Neural progenitor cell (in vitro differentiated cells): ENCODE results near the gene SYVN1. TPM values are rescaled to one million over a fixed set of nuclear protein-coding genes. Genes with fewer than 3 reads are reported as not detected.

Source experiments
- DNase-seq: peaks from one replicate; pipeline ENCODE4 v3.0.0-alpha.2; 2016; ENCODE audit warnings: low spot score
- H2AFZ ChIP-seq: fragments of 200-600 bp; sonication (generic); replicated peaks from 2 replicates; pipeline ENCODE4 v1.6.1; 2016; ENCODE audit warnings: antibody characterized with exemption
- H3F3A ChIP-seq: fragments of 200-600 bp; sonication (generic); 2 replicates; pipeline ENCODE4 v1.6.1; 2016; ENCODE audit warnings: antibody characterized with exemption, low read depth
- H3K27ac ChIP-seq: fragments of 200-600 bp; sonication (generic); 2 replicates; pipeline ENCODE4 v1.5.1; 2016; ENCODE audit warnings: mild to moderate bottlenecking
- H3K27me3 ChIP-seq: fragments of 200-600 bp; sonication (generic); 2 replicates; pipeline ENCODE4 v1.6.1; 2016; ENCODE audit warnings: mild to moderate bottlenecking, moderate library complexity
- H3K36me3 ChIP-seq: fragments of 200-600 bp; sonication (generic); 2 replicates; pipeline ENCODE4 v1.5.1; 2016
- H3K4me1 ChIP-seq: fragments of 200-600 bp; sonication (generic); 2 replicates; pipeline ENCODE4 v1.6.1; 2016; ENCODE audit warnings: mixed run types
- H3K4me2 ChIP-seq: fragments of 200-600 bp; sonication (generic); 2 replicates; pipeline ENCODE4 v1.6.1; 2016
- H3K4me3 ChIP-seq: fragments of 200-600 bp; sonication (generic); 2 replicates; pipeline ENCODE4 v1.5.1; 2016
- H3K79me2 ChIP-seq: fragments of 200-600 bp; sonication (generic); 2 replicates; pipeline ENCODE4 v1.6.1; 2016; ENCODE audit warnings: low read depth
- H3K9ac ChIP-seq: fragments of 200-600 bp; sonication (generic); 2 replicates; pipeline ENCODE4 v1.6.1; 2016
- H3K9me3 ChIP-seq: fragments of 200-600 bp; sonication (generic); 2 replicates; pipeline ENCODE4 v1.5.1; 2016; ENCODE audit warnings: low read depth
- H4K20me1 ChIP-seq: fragments of 200-600 bp; sonication (generic); 2 replicates; pipeline ENCODE4 v1.6.1; 2016; ENCODE audit warnings: low read depth
- H3K27ac Mint-ChIP-seq: 3 replicates; pipeline ENCODE4 v1.8.0; 2021; ENCODE audit warnings: mixed read lengths
- H3K27me3 Mint-ChIP-seq: 2 replicates; pipeline ENCODE4 v1.8.0; 2022; ENCODE audit warnings: low read depth, mild to moderate bottlenecking, inconsistent platforms, moderate library complexity, mixed read lengths; ENCODE audit not compliant: insufficient read depth
- H3K36me3 Mint-ChIP-seq: 3 replicates; pipeline ENCODE4 v1.8.0; 2021; ENCODE audit warnings: mixed read lengths
- H3K4me1 Mint-ChIP-seq: 3 replicates; pipeline ENCODE4 v1.8.0; 2021; ENCODE audit warnings: mixed read lengths
- H3K4me3 Mint-ChIP-seq: 3 replicates; pipeline ENCODE4 v1.8.0; 2021; ENCODE audit warnings: mild to moderate bottlenecking, moderate library complexity, mixed read lengths
- H3K9me3 Mint-ChIP-seq: 3 replicates; pipeline ENCODE4 v1.8.0; 2020; ENCODE audit warnings: mixed read lengths
- EZH2 ChIP-seq: fragments of 200-600 bp; sonication (generic); IDR thresholded peaks from 2 replicates; pipeline ENCODE4 v1.6.1; 2017; ENCODE audit warnings: antibody characterized with exemption, mild to moderate bottlenecking, moderate library complexity
- EZH2phosphoT487 ChIP-seq: fragments of 200-600 bp; sonication (generic); IDR thresholded peaks from 2 replicates; pipeline ENCODE4 v1.6.1; 2017; ENCODE audit warnings: antibody characterized with exemption
- total RNA-seq: library from RNA; depleted of rRNA; stranded (reverse); fragments of >200 nt; gene quantifications from 2 replicates; pipeline ENCODE4 v1.2.3, GENCODE V29; 2015; ENCODE audit warnings: low replicate concordance
- TF ChIP-seq, protein P1 (sequence below): fragments of 200-600 bp; sonication (generic); IDR thresholded peaks from 2 replicates; pipeline ENCODE4 v1.5.1; 2017; ENCODE audit warnings: antibody characterized with exemption, mild to moderate bottlenecking

The SYVN1 gene
- total RNA-seq, 1 donor from 2014 or later: 7.2 TPM

DNA sequence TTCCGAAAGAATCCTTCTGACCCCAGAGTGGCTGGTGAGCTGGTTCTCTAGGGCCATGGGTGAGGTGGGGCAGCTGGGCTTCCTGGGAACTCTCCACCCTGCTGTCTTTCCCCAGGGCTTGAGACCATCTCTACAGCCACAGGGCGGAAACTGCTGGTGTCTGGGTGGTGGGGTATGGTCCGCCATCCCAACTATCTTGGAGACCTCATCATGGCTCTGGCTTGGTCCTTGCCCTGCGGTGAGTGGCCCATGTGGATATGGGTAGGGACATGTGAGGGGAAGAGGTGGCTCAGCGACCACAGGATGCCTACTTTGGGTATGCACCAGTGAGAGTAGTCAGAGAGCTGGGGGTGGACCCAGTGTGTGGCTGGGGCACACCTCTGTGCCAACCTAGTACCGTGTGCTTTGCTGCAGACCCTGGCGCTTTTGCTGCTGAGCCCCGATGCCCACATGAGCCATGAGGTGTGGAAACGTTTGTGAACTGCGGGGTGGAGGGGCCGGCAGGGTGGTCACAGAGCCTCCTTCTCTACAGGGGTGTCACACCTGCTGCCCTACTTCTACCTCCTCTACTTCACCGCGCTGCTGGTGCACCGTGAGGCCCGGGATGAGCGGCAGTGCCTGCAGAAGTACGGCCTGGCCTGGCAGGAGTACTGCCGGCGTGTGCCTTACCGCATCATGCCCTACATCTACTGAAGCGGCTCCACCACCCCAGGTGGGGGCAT lies 18.8 kb downstream of the SYVN1 start:
- Histone ChIP-seq H3K9me3 (no peaks in the 10 kb centered on the region), H2AFZ (no peak overlapping the region), H3K9ac (no peak overlapping the region), H3K4me3 (no peak overlapping the region), H3K27me3 (no peaks in the 10 kb centered on the region), H3F3A (peaks cover 67% of the 10 kb centered on the region), H3K4me1 (peaks cover 9% of the 10 kb centered on the region), H3K27ac (no peak overlapping the region), H3K36me3 (peaks cover 3% of the 10 kb centered on the region), H3K79me2 (peaks cover 37% of the 10 kb centered on the region), H4K20me1 (peaks cover 26% of the 10 kb centered on the region), H3K4me2 (no peak overlapping the region)
- H3K4me3 Mint-ChIP-seq: peak overlapping the region; percentile 88
- peaks cover 29% of the 10 kb centered on the region for H3K4me1 Mint-ChIP-seq
- no peak for DNase-seq
- H3K36me3 Mint-ChIP-seq: peaks cover 11% of the 10 kb centered on the region
- H3K27me3 Mint-ChIP-seq: peaks cover 8% of the 10 kb centered on the region
- no peak for TF ChIP-seq EZH2phosphoT487
- TF ChIP-seq, protein P1, sequence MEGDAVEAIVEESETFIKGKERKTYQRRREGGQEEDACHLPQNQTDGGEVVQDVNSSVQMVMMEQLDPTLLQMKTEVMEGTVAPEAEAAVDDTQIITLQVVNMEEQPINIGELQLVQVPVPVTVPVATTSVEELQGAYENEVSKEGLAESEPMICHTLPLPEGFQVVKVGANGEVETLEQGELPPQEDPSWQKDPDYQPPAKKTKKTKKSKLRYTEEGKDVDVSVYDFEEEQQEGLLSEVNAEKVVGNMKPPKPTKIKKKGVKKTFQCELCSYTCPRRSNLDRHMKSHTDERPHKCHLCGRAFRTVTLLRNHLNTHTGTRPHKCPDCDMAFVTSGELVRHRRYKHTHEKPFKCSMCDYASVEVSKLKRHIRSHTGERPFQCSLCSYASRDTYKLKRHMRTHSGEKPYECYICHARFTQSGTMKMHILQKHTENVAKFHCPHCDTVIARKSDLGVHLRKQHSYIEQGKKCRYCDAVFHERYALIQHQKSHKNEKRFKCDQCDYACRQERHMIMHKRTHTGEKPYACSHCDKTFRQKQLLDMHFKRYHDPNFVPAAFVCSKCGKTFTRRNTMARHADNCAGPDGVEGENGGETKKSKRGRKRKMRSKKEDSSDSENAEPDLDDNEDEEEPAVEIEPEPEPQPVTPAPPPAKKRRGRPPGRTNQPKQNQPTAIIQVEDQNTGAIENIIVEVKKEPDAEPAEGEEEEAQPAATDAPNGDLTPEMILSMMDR: no peak
- TF ChIP-seq EZH2: no peak
- no peak overlapping the region for H3K27ac Mint-ChIP-seq
- no peaks in the 10 kb centered on the region for H3K9me3 Mint-ChIP-seq

DNA sequence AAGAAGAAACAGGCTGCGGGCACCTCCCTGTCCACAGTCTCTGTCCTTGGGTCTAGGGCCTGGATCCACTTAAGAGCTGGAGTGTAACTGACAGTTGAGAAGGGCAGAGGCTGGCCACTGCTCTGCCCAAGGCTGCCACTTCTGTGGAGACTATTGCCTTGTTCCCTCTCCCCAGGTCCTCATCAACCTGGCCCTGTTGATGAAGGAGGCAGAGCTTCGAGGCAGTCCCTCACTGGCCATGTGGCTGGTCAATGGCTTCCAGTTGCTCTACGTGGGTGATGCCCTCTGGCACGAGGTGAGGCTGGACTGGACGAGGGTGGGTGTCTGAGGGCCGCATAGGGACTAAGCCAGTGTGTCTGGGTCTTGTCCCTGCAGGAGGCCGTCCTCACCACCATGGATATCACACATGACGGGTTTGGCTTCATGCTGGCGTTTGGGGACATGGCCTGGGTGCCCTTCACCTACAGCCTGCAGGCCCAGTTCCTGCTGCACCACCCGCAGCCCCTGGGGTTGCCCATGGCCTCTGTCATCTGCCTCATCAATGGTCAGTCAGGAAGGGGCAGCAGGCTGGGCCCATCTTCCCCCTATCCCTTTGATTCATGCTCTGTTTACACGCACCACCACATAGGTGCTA lies 19.7 kb downstream of the SYVN1 start:
- no peak overlapping the region for H3K27ac Mint-ChIP-seq
- H3K36me3 Mint-ChIP-seq: peaks cover 7% of the 10 kb centered on the region
- no peaks in the 10 kb centered on the region for H3K36me3 ChIP-seq
- peaks cover 68% of the 10 kb centered on the region for H3F3A ChIP-seq
- H3K4me3 Mint-ChIP-seq: peak overlapping the region; percentile 97
- peaks cover 30% of the 10 kb centered on the region for H3K79me2 ChIP-seq
- no peak overlapping the region for H3K4me3 ChIP-seq
- H3K4me2 ChIP-seq: no peak overlapping the region
- no peak overlapping the region for H3K27ac ChIP-seq
- peaks cover 9% of the 10 kb centered on the region for H3K4me1 ChIP-seq
- peaks cover 34% of the 10 kb centered on the region for H3K4me1 Mint-ChIP-seq
- no peaks in the 10 kb centered on the region for H3K27me3 ChIP-seq
- no peak for DNase-seq
- no peaks in the 10 kb centered on the region for H3K9me3 ChIP-seq
- peaks cover 13% of the 10 kb centered on the region for H3K27me3 Mint-ChIP-seq
- H4K20me1 ChIP-seq: peaks cover 28% of the 10 kb centered on the region
- H2AFZ ChIP-seq: no peak overlapping the region
- H3K9ac ChIP-seq: no peak overlapping the region
- no peaks in the 10 kb centered on the region for H3K9me3 Mint-ChIP-seq
- TF ChIP-seq, protein P1: no peak
- TF ChIP-seq EZH2: no peak
- TF ChIP-seq EZH2phosphoT487: no peak

DNA sequence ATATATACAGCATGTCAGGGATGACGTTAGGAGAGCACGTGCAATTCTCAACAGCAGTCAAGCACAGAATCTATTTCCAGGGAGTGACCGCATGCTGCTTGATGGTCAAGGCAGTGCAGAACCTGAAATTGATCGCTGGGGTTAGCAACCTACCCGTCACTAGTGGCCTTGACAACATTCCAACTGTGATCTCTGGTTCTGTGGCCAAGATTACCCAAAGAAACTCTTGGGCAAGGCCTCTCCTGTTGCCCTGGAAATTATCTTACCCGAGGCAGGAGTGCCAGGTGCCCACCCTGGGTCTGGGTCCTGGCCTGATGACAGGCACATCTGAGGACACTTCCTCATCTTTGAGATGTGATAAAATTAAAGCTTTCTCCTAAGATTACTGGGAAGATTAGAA lies 20.5 kb downstream of the SYVN1 start:
- no peaks in the 10 kb centered on the region for H3K9me3 Mint-ChIP-seq
- H3K27me3 Mint-ChIP-seq: peaks cover 13% of the 10 kb centered on the region
- Histone ChIP-seq H4K20me1 (peaks cover 28% of the 10 kb centered on the region), H3K79me2 (peaks cover 30% of the 10 kb centered on the region), H3F3A (peaks cover 60% of the 10 kb centered on the region), H3K27ac (no peak overlapping the region), H2AFZ (no peak overlapping the region), H3K4me2 (no peak overlapping the region), H3K9me3 (no peaks in the 10 kb centered on the region), H3K36me3 (no peaks in the 10 kb centered on the region), H3K27me3 (no peaks in the 10 kb centered on the region), H3K4me1 (peaks cover 9% of the 10 kb centered on the region), H3K4me3 (no peak overlapping the region), H3K9ac (no peak overlapping the region)
- DNase-seq: no peak
- TF ChIP-seq EZH2phosphoT487: no peak
- no peak for TF ChIP-seq EZH2
- TF ChIP-seq, protein P1: no peak
- H3K4me3 Mint-ChIP-seq: peak overlapping the region; percentile 97
- peaks cover 34% of the 10 kb centered on the region for H3K4me1 Mint-ChIP-seq
- H3K27ac Mint-ChIP-seq: no peak overlapping the region
- H3K36me3 Mint-ChIP-seq: peaks cover 7% of the 10 kb centered on the region
